GM19455 (cell line): ENCODE results near the gene SLC30A7.
A peak's percentile ranks its signal among the peaks of the same experiment; 100 is the strongest.
"Not testable (repeated sequence)": the region's sequence is repeated elsewhere in the genome, so short reads cannot be mapped to it uniquely, and the experiment has no call there.

ENCODE experiments used
- ATAC-seq: cut with Tn5 transposase; IDR thresholded peaks from one replicate; pipeline ENCODE4 v1.9.1; 2021; ENCODE audit not compliant: unreplicated experiment

Gene SLC30A7

GRCh38 chr1:100895540-100896480 is at the start of gene SLC30A7:
TSS of gene SLC30A7 (plus strand) at chr1:100896090. CDS start at chr1:100896263, 173 bp downstream.
- ATAC-seq: peak; percentile 72

- no peak for ATAC-seq
Measured at GRCh38 chr1:100847361-100848082, 48.4 kb upstream of the SLC30A7 start.

- ATAC-seq: no peak
Measured at GRCh38 chr1:100851726-100852125, 44.2 kb upstream of the SLC30A7 start.

- ATAC-seq: no peak
Measured at GRCh38 chr1:100852976-100853375, 42.9 kb upstream of the SLC30A7 start.

GRCh38 chr1:100855116-100855515 is 40.8 kb upstream of the SLC30A7 start:
- not testable (repeated sequence) for ATAC-seq

- ATAC-seq: no peak
Measured at GRCh38 chr1:100860397-100860991, 35.4 kb upstream of the SLC30A7 start.

- no peak for ATAC-seq
Measured at GRCh38 chr1:100861379-100861778, 34.5 kb upstream of the SLC30A7 start.

- no peak for ATAC-seq
Measured at GRCh38 chr1:100862591-100862990, 33.3 kb upstream of the SLC30A7 start.

- peak; percentile 65 for ATAC-seq
Measured at GRCh38 chr1:100866041-100866900, 29.6 kb upstream of the SLC30A7 start.

- no peak for ATAC-seq
Measured at GRCh38 chr1:100866901-100867206, 29.0 kb upstream of the SLC30A7 start.

- ATAC-seq: no peak
Measured at GRCh38 chr1:100868364-100868995, 27.4 kb upstream of the SLC30A7 start.

- ATAC-seq: no peak
Measured at GRCh38 chr1:100869996-100870395, 25.9 kb upstream of the SLC30A7 start.

GRCh38 chr1:100874433-100874832 is 21.5 kb upstream of the SLC30A7 start:
- ATAC-seq: no peak

GRCh38 chr1:100875228-100875627 is 20.7 kb upstream of the SLC30A7 start:
- no peak for ATAC-seq

GRCh38 chr1:100876291-100876690 is 19.6 kb upstream of the SLC30A7 start:
- no peak for ATAC-seq

GRCh38 chr1:100879422-100879821 is 16.5 kb upstream of the SLC30A7 start:
- ATAC-seq: no peak

- no peak for ATAC-seq
Measured at GRCh38 chr1:100881687-100882086, 14.2 kb upstream of the SLC30A7 start.

GRCh38 chr1:100882698-100883097 is 13.2 kb upstream of the SLC30A7 start:
- no peak for ATAC-seq

GRCh38 chr1:100883963-100884362 is 11.9 kb upstream of the SLC30A7 start:
- no peak for ATAC-seq

GRCh38 chr1:100889007-100889406 is 6.9 kb upstream of the SLC30A7 start:
- ATAC-seq: not testable (repeated sequence)
